A549 treated with AZD9567 at 1 μM for 4 hours (cell line): ENCODE results near the gene PABPN1L. TPM values are rescaled to one million over a fixed set of nuclear protein-coding genes. Genes with fewer than 3 reads are reported as not detected.

ENCODE experiments used
- total RNA-seq: library from RNA; stranded (reverse); fragments of 200-300 nt; extraction: Qiagen RNA extraction; gene quantifications from 5 replicates; pipeline ENCODE4 v1.2.3, GENCODE V29; 2022; ENCODE audit not compliant: insufficient read depth

PABPN1L gene, protein sequence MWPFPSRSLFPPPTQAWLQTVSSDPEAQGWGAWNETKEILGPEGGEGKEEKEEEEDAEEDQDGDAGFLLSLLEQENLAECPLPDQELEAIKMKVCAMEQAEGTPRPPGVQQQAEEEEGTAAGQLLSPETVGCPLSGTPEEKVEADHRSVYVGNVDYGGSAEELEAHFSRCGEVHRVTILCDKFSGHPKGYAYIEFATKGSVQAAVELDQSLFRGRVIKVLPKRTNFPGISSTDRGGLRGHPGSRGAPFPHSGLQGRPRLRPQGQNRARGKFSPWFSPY
- total RNA-seq: not detected in 5 replicates

DNA sequence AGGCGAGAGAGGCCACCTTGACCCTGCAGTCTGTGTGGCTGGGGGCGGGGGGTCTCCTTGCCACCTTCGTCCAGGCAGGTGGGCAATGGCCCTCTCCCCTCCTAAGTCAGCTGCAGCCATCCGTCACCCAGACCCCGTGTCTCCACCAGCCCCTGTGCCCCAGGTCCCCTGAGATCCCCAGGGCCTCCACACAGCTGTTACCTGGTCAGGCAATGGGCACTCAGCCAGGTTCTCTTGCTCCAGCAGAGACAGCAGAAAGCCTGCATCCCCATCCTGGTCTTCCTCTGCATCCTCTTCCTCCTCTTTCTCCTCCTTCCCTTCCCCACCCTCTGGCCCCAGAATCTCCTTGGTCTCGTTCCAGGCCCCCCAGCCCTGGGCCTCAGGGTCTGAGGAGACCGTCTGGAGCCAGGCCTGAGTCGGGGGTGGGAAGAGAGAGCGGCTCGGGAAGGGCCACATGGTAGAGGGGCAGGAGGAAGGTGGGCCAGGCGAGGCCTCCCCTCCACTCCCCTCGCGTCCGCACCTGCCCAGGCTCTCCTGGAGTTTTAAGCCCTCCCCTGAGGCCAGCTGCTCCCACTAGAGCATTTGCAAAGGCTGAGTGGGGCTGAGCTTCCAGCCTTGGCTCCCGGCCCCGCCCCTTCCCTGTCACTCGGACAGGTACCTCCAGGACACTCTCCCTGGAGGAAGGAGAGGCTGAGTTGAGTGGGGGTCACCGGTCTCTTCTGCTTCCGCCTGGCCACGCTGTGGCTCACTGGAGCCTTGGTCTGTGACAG is at the start of gene PABPN1L:
TSS of gene PABPN1L (minus strand) at position 510 of the 770 bp plus-strand sequence. CDS start at position 456, 54 bp downstream.

DNA sequence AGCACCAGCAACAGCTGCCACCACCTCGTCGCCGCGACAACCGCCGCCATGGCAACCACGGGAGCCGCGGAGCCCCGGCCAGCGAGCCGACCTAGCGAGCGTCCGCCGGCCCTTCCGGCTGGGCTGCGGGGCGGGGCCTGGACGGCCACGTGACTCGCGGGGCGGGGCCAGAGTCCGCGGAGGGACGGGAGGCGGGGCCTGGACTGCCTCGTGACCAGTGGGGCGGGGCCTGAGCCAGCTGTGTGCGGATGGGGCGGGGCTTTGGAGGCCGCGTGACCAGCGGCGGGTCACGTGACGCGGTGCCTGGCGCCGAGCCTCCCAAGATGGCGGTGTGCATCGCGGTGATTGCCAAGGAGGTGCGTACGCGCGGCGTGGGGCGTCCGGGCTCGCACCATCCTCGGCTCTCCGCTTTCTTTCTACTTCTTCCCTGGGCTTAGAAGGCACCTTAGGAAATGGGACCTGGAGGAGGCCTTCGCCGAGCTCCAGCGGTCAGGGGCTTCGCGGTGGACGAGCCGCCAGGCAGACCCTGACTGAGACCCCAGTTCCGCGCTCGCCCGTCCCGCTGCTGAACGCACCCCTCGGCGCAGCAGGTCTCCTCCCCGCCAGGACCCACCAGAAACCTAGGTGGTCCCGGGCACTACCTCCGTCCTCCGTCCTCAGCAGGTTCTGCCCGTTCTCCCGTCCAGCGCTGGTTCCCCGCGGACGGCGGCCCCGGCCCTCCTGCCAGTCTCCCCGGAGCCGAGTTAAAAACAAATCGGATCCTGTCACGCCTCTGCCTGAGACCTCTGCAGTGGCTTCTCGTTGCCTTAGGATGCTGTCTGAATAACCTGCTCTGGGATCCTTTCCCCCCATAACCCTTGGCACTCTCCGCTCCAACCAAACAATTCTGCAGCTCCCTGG is 9.4 kb downstream of the PABPN1L start, which contains the start of the genes GALNS and TRAPPC2L:
TSS of gene GALNS (minus strand) at position 120 of the 900 bp plus-strand sequence. CDS start at position 50, 70 bp downstream.
TSS of gene TRAPPC2L (plus strand) at position 300 of the 900 bp plus-strand sequence. CDS start at position 324, 24 bp downstream.

Other genes starting within 250 kb of the PABPN1L start
- not detected in 5 replicates for gene IL17C, start 228.1 kb downstream of the PABPN1L start, total RNA-seq
- gene CYBA, start 215.6 kb downstream of the PABPN1L start, total RNA-seq: 279 to 313 TPM (median 293 TPM) in 5 replicates
- 17.0 to 26.1 TPM (median 25.4 TPM) in 5 replicates for gene MVD, start 203.6 kb downstream of the PABPN1L start, total RNA-seq
- gene SNAI3, start 180.2 kb downstream of the PABPN1L start, total RNA-seq: 0.08 to 0.21 TPM (median 0.17 TPM) in 4 of 5 replicates, not detected in the other
- 12.2 to 22.0 TPM (median 20.8 TPM) in 5 replicates for gene RNF166, start 160.3 kb downstream of the PABPN1L start, total RNA-seq
- gene CTU2, start 160.2 kb downstream of the PABPN1L start, total RNA-seq: 22.4 to 38.0 TPM (median 35.2 TPM) in 5 replicates
- 132 to 160 TPM (median 150 TPM) in 5 replicates for gene PIEZO1, start 81.4 kb downstream of the PABPN1L start, total RNA-seq
- gene CDT1, start 62.9 kb downstream of the PABPN1L start, total RNA-seq: 16.9 to 35.3 TPM (median 33.5 TPM) in 5 replicates
- gene APRT, start 54.7 kb downstream of the PABPN1L start, total RNA-seq: 276 to 422 TPM (median 404 TPM) in 5 replicates
- 46.7 to 48.7 TPM (median 48.3 TPM) in 5 replicates for gene GALNS, start 9.7 kb downstream of the PABPN1L start, total RNA-seq
- 96.4 to 120 TPM (median 104 TPM) in 5 replicates for gene TRAPPC2L, start 9.5 kb downstream of the PABPN1L start, total RNA-seq
- 0.42 to 0.65 TPM (median 0.59 TPM) in 5 replicates for gene CBFA2T3, start 110.5 kb upstream of the PABPN1L start, total RNA-seq
- 17.7 to 20.6 TPM (median 20.2 TPM) in 5 replicates for gene ACSF3, start 227.2 kb upstream of the PABPN1L start, total RNA-seq